Dedifferentiated amniotic fluid mesenchymal stem cell (primary cell): ENCODE results near the gene MYOZ3.

Experiments
- DNase-seq: peaks from one replicate; pipeline ENCODE4 v3.0.0-alpha.2; 2016; ENCODE audit errors: extremely low spot score

The MYOZ3 gene

GRCh38 chr5:150700594-150701377 is 39.7 kb downstream of the MYOZ3 start, which contains the start of gene RBM22:
TSS of gene RBM22 (minus strand) at chr5:150701062. CDS start at chr5:150700985, 77 bp downstream.
- DNase-seq: peak; percentile 85

- DNase-seq: no peak
Observed at GRCh38 chr5:150703762-150704161, 42.7 kb downstream of the MYOZ3 start.

DNA sequence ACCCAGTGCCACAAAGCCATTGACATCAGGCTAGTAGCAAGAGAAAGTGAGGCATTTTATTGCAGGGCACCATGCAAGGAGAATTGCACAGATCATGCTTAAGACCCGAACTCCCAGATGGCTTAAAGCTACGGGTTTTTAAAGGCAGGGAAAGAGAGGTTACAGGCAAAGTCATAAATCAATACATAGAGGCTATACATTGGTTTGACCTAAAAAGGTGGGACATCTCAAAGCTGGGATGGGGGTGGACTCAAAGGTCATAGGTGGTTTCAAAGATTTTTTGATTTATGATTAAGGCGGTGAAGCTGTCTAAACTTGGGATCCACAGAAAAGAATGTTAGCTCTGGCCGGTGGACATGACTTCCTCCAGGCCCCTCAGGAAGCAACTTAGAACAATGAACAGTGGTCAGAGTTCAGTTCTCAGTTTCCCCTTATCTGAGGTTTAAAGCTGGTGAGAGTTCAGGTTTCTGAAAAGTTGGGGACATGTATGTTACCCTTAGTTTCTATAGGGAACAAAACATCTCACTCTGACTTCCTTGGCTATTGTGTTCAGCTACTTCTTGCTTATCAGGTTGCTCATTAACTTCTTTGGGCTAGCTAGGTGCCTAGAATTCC is 45.8 kb downstream of the MYOZ3 start:
- no peak for DNase-seq

GRCh38 chr5:150710165-150710564 is 49.1 kb downstream of the MYOZ3 start:
- no peak for DNase-seq

DNA sequence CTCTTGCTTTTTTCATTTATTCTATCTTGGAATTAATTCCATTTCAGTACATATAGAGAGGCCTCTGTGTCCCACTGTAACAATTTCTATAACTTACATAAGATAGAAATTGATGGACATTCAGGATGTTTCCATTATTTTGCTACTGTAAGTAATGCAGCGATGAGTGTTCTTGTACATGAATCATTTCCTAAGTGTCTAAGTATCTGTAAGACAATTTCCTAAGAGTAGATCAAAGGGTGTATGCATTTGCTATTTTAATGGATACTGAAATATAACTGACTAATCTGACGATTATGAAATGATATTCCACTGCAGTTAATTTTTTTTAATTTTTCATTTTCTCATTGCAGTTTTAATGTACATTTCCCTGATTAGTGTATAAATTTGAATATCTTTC is 62.8 kb downstream of the MYOZ3 start:
- DNase-seq: no peak
